Smooth muscle cell (in vitro differentiated cells): Measurements from ENCODE around the gene UCK1. TPM values are rescaled to one million over a fixed set of nuclear protein-coding genes. Genes with fewer than 3 reads are reported as not detected.

Source experiments
- DNase-seq: peaks from one replicate; lab custom pipeline; 2025; ENCODE audit not compliant: unreplicated experiment; lab: John Stamatoyannopoulos, UW
- H2AFZ ChIP-seq: fragments of 200-600 bp; sonication (generic); 2 replicates; pipeline ENCODE4 v1.6.0; 2016; ENCODE audit warnings: antibody characterized with exemption, low read depth, mild to moderate bottlenecking
- H3F3A ChIP-seq: fragments of 200-600 bp; sonication (generic); 2 replicates; pipeline ENCODE4 v1.6.0; 2017; ENCODE audit warnings: antibody characterized with exemption, low read depth
- H3K27ac ChIP-seq: fragments of 200-600 bp; sonication (generic); 2 replicates; pipeline ENCODE4 v1.5.1; 2016; ENCODE audit warnings: low read depth, mild to moderate bottlenecking
- H3K27me3 ChIP-seq: fragments of 200-600 bp; sonication (generic); 2 replicates; pipeline ENCODE4 v1.6.1; 2016; ENCODE audit warnings: low read depth, mild to moderate bottlenecking
- H3K36me3 ChIP-seq: fragments of 200-600 bp; sonication (generic); 2 replicates; pipeline ENCODE4 v1.5.1; 2016; ENCODE audit warnings: low read depth
- H3K4me1 ChIP-seq: fragments of 200-600 bp; sonication (generic); 2 replicates; pipeline ENCODE4 v1.5.1; 2016; ENCODE audit warnings: low read depth
- H3K4me2 ChIP-seq: fragments of 200-600 bp; sonication (generic); 2 replicates; pipeline ENCODE4 v1.6.0; 2016; ENCODE audit warnings: mild to moderate bottlenecking
- H3K4me3 ChIP-seq: fragments of 200-600 bp; sonication (generic); 2 replicates; pipeline ENCODE4 v1.5.1; 2016; ENCODE audit warnings: mild to moderate bottlenecking
- H3K79me2 ChIP-seq: fragments of 200-600 bp; sonication (generic); 2 replicates; pipeline ENCODE4 v1.6.0; 2016; ENCODE audit warnings: low read depth, mild to moderate bottlenecking
- H3K9ac ChIP-seq: fragments of 200-600 bp; sonication (generic); 2 replicates; pipeline ENCODE4 v1.6.0; 2016; ENCODE audit warnings: low read depth
- H3K9me3 ChIP-seq: fragments of 200-600 bp; sonication (generic); replicated peaks from 2 replicates; pipeline ENCODE4 v1.5.1; 2016; ENCODE audit warnings: low read depth
- H4K20me1 ChIP-seq: fragments of 200-600 bp; sonication (generic); 2 replicates; pipeline ENCODE4 v1.6.0; 2016; ENCODE audit warnings: low read depth
- CTCF ChIP-seq: fragments of 200-600 bp; sonication (generic); IDR thresholded peaks from 2 replicates; pipeline ENCODE4 v1.5.1; 2017; ENCODE audit warnings: borderline replicate concordance, mild to moderate bottlenecking, antibody characterized with exemption; ENCODE audit not compliant: insufficient read depth, poor library complexity, severe bottlenecking
- WGBS: methylation state at CpG from one replicate; pipeline ENCODE4 v1.1.7; 2016; ENCODE audit warnings: low lambda C conversion rate; 5-methylcytosine and 5-hydroxymethylcytosine counted together
- polyA plus RNA-seq: library from polyadenylated mRNA; unstranded; fragments of >200 nt; fragmentation: Nextera tagmentation; extraction: Ambion mirVana; gene quantifications from 2 replicates; pipeline ENCODE4 v1.2.1, GENCODE V29; 2016
- total RNA-seq: library from RNA; depleted of rRNA; stranded (reverse); fragments of >200 nt; gene quantifications from 2 replicates; pipeline ENCODE4 v1.2.3, GENCODE V29; 2014

UCK1 gene
- total and polyA plus RNA-seq, 2 experiments from 2014 or later = 9.7 to 20.2 TPM

- H3K27ac ChIP-seq = no peak overlapping the region
- no peaks in the 10 kb centered on the region for H3K27me3 ChIP-seq
- H3K36me3 ChIP-seq = no peaks in the 10 kb centered on the region
- no peak for TF ChIP-seq CTCF
- H3K4me2 ChIP-seq = no peak overlapping the region
- no peaks in the 10 kb centered on the region for H3K79me2 ChIP-seq
- no peak overlapping the region for H3K4me3 ChIP-seq
- H2AFZ ChIP-seq = no peak overlapping the region
- 97% methylated on average over 23 of the region's 23 CpGs for WGBS
- H3K4me1 ChIP-seq = no peaks in the 10 kb centered on the region
- no peaks in the 10 kb centered on the region for H4K20me1 ChIP-seq
- H3F3A ChIP-seq = no peaks in the 10 kb centered on the region
- no peak for DNase-seq
- H3K9me3 ChIP-seq = no peaks in the 10 kb centered on the region
- no peak overlapping the region for H3K9ac ChIP-seq
Measured at GRCh38 chr9:131575946-131576853, 45.1 kb upstream of the UCK1 start.

GRCh38 chr9:131574730-131575640 lies 43.9 kb upstream of the UCK1 start:
- H3K27ac ChIP-seq = no peak overlapping the region
- no peak for TF ChIP-seq CTCF

GRCh38 chr9:131567910-131568309 lies 36.8 kb upstream of the UCK1 start:
- Histone ChIP-seq H3K27ac (no peak overlapping the region), H3K4me1 (no peaks in the 10 kb centered on the region), H3K4me3 (no peak overlapping the region), H3K9me3 (no peaks in the 10 kb centered on the region), H2AFZ (no peak overlapping the region), H3K4me2 (no peak overlapping the region), H3F3A (no peaks in the 10 kb centered on the region), H3K9ac (no peak overlapping the region), H3K79me2 (no peaks in the 10 kb centered on the region), H4K20me1 (no peaks in the 10 kb centered on the region), H3K27me3 (no peaks in the 10 kb centered on the region), H3K36me3 (no peaks in the 10 kb centered on the region)
- TF ChIP-seq CTCF = no peak
- no peak for DNase-seq
- 98% methylated on average over 6 of the region's 8 CpGs for WGBS

More at GRCh38 chr9:131574730-131575640, 43.9 kb upstream of the UCK1 start:
- DNase-seq = no peak
- no peak overlapping the region for H3K4me3 ChIP-seq
- WGBS = 93% methylated on average over 17 of the region's 17 CpGs
- no peaks in the 10 kb centered on the region for H3K36me3 ChIP-seq
- no peak overlapping the region for H2AFZ ChIP-seq
- H3K27me3 ChIP-seq = no peaks in the 10 kb centered on the region
- no peaks in the 10 kb centered on the region for H4K20me1 ChIP-seq
- no peaks in the 10 kb centered on the region for H3F3A ChIP-seq
- H3K9ac ChIP-seq = no peak overlapping the region
- H3K9me3 ChIP-seq = no peaks in the 10 kb centered on the region
- H3K79me2 ChIP-seq = no peaks in the 10 kb centered on the region
- no peaks in the 10 kb centered on the region for H3K4me1 ChIP-seq
- H3K4me2 ChIP-seq = no peak overlapping the region
